HUES48 (cell line): ENCODE results near the gene PRF1.

Experiments used
- H3K27ac ChIP-seq: one replicate; pipeline ENCODE4 v1.7.0; 2013; ENCODE audit warnings: low read depth, low read length, inconsistent platforms
- H3K27me3 ChIP-seq: 2 replicates; pipeline ENCODE4 v1.6.1; 2013; ENCODE audit warnings: mild to moderate bottlenecking, low read length; ENCODE audit not compliant: control insufficient read depth, insufficient read depth
- H3K36me3 ChIP-seq: 2 replicates; pipeline ENCODE4 v1.6.1; 2013; ENCODE audit warnings: low read length; ENCODE audit not compliant: control insufficient read depth, insufficient read depth
- H3K4me1 ChIP-seq: 2 replicates; pipeline ENCODE4 v1.6.1; 2013; ENCODE audit warnings: mild to moderate bottlenecking, low read length; ENCODE audit not compliant: control insufficient read depth, insufficient read depth
- H3K4me3 ChIP-seq: 2 replicates; pipeline ENCODE4 v1.5.1; 2013; ENCODE audit warnings: mild to moderate bottlenecking, low read depth, low read length
- H3K9ac ChIP-seq: 2 replicates; pipeline ENCODE4 v1.6.1; 2013; ENCODE audit warnings: mild to moderate bottlenecking, low read depth, low read length, moderate library complexity
- H3K9me3 ChIP-seq: 2 replicates; pipeline ENCODE4 v1.6.1; 2013; ENCODE audit warnings: low read length; ENCODE audit not compliant: control insufficient read depth, insufficient read depth

Gene PRF1

GRCh38 chr10:70564901-70565351 is 37.6 kb downstream of the PRF1 start:
- Histone ChIP-seq H3K4me3 (no peak overlapping the region), H3K27ac (no peak overlapping the region), H3K36me3 (no peaks in the 10 kb centered on the region), H3K9me3 (no peaks in the 10 kb centered on the region), H3K9ac (no peak overlapping the region), H3K27me3 (no peaks in the 10 kb centered on the region), H3K4me1 (no peaks in the 10 kb centered on the region)

- Histone ChIP-seq H3K9me3 (no peaks in the 10 kb centered on the region), H3K36me3 (no peaks in the 10 kb centered on the region), H3K4me1 (no peaks in the 10 kb centered on the region), H3K27me3 (no peaks in the 10 kb centered on the region), H3K9ac (no peak overlapping the region), H3K4me3 (no peak overlapping the region), H3K27ac (no peak overlapping the region)
Observed at GRCh38 chr10:70564113-70564725, 38.3 kb downstream of the PRF1 start.

DNA sequence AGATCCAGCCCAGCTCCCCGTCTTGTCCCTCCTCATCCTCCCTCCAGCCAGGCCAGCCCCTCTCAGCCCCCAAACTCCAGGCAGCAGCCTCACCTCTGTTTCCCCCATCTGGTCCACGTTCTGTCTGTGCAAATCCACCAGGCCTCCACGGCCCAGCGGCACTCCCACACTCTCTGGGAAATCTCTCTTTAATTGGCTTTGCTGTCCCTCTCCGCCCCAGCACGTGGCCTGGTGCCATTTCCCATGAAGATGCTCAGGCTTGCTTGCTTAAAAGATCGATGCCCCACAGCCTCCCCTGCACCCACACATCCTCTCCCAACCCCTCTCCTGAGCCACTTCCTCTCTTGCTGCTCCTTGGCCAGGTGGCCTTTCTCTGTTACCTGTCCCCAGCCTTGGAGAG is 39.3 kb downstream of the PRF1 start:
- H3K36me3 ChIP-seq: no peaks in the 10 kb centered on the region
- H3K4me3 ChIP-seq: no peak overlapping the region
- H3K9me3 ChIP-seq: no peaks in the 10 kb centered on the region
- H3K27me3 ChIP-seq: no peaks in the 10 kb centered on the region
- peaks cover 4% of the 10 kb centered on the region; the same call in 1 of the 2 replicates for H3K4me1 ChIP-seq
- no peak overlapping the region for H3K9ac ChIP-seq
- H3K27ac ChIP-seq: no peak overlapping the region

DNA sequence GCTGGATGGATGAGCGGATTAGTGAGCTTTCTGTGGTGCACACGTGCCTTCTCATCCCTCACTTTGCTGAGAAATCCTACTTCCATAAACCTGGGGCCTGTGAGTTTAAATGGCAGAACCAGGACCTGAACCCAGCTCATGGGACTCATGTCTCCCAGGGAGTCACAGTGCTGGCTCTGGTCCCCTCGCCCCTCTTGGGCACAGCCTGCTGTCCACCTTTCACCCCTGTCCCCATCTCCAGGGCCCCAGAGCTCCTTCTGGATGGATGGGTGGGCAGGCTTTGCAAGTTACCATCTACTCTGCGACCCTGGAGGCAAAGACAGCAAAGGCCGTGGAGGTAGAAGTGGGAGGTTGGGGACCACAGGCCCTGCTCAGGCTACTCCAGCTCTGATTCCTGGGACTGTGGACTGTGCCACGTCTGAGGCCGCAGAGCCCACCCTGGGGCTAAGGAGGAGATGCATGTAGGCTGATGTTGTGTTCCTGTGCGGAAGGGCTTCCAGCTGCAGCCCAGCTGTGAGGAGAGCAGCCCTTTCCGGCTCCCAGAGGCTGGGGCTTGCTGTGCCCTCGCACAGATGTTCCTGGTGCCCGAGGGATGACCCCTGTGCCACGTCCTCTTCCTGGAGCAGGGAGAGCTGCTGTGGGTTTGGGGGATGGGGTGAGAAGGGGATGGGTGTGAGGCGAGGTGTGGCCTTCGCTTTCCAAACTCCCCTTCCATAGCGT is 40.3 kb downstream of the PRF1 start:
- Histone ChIP-seq H3K4me1 (peaks cover 4% of the 10 kb centered on the region; the same call in 1 of the 2 replicates), H3K27me3 (no peaks in the 10 kb centered on the region), H3K36me3 (no peaks in the 10 kb centered on the region), H3K27ac (no peak overlapping the region), H3K9ac (no peak overlapping the region), H3K4me3 (no peak overlapping the region), H3K9me3 (no peaks in the 10 kb centered on the region)

- Histone ChIP-seq H3K36me3 (no peaks in the 10 kb centered on the region), H3K9me3 (no peaks in the 10 kb centered on the region), H3K27ac (no peak overlapping the region), H3K4me3 (no peak overlapping the region), H3K9ac (no peak overlapping the region), H3K27me3 (no peaks in the 10 kb centered on the region), H3K4me1 (peaks cover 4% of the 10 kb centered on the region; the same call in 1 of the 2 replicates)
Observed at GRCh38 chr10:70561558-70561957, 41.0 kb downstream of the PRF1 start.

DNA sequence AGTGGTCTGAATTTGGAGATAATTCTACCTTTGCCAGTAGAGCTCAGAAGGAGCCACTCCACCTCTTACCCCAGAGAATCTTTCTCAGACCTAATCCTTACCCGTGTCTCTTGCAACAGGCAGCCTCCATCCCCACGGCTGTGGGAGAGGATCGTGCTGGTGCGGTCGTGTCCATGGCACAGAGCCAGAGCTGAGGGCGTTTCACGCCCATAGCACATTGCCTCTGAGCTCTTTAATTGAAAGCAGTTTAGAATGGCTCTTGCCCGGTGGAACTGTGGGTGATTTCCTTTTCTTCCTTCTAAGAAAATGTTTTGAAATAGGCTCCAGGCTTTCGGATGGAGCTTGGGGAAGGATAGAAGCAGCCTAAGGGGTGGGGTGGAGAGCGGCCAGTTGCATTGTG is 41.5 kb downstream of the PRF1 start:
- Histone ChIP-seq H3K36me3 (no peaks in the 10 kb centered on the region), H3K4me3 (no peak overlapping the region), H3K9me3 (no peaks in the 10 kb centered on the region), H3K4me1 (peaks cover 4% of the 10 kb centered on the region; the same call in 1 of the 2 replicates), H3K9ac (no peak overlapping the region), H3K27ac (no peak overlapping the region), H3K27me3 (no peaks in the 10 kb centered on the region)

DNA sequence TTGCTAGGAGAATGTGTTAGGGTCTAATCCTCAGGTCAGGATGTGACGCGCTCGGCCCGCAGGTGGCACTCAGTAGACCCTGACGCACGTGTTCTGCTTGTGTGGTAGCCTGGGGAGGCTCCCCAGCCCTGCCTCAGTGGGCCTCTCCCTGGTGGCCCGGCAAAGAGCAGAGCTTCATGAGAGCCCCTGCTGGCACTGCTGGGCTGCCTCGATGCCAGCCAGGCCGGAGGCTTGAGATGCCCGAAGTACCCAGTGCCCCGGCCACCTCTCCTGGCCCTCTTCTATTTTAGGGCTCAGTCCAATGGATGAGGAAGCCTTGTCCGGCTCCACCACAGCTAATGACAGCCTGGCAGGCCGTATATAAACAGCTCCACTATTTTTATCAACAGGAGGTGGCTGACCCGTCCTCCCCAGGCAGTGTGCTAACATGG is 42.0 kb downstream of the PRF1 start:
- Histone ChIP-seq H3K4me1 (peaks cover 4% of the 10 kb centered on the region; the same call in 1 of the 2 replicates), H3K9ac (no peak overlapping the region), H3K36me3 (no peaks in the 10 kb centered on the region), H3K4me3 (no peak overlapping the region), H3K27ac (no peak overlapping the region), H3K9me3 (no peaks in the 10 kb centered on the region), H3K27me3 (no peaks in the 10 kb centered on the region)

- no peaks in the 10 kb centered on the region for H3K36me3 ChIP-seq
- H3K27me3 ChIP-seq: no peaks in the 10 kb centered on the region
- no peaks in the 10 kb centered on the region for H3K9me3 ChIP-seq
- no peak overlapping the region for H3K9ac ChIP-seq
- no peak overlapping the region for H3K4me3 ChIP-seq
- peaks cover 4% of the 10 kb centered on the region; the same call in 1 of the 2 replicates for H3K4me1 ChIP-seq
- H3K27ac ChIP-seq: no peak overlapping the region
Observed at GRCh38 chr10:70559861-70560260, 42.7 kb downstream of the PRF1 start.

DNA sequence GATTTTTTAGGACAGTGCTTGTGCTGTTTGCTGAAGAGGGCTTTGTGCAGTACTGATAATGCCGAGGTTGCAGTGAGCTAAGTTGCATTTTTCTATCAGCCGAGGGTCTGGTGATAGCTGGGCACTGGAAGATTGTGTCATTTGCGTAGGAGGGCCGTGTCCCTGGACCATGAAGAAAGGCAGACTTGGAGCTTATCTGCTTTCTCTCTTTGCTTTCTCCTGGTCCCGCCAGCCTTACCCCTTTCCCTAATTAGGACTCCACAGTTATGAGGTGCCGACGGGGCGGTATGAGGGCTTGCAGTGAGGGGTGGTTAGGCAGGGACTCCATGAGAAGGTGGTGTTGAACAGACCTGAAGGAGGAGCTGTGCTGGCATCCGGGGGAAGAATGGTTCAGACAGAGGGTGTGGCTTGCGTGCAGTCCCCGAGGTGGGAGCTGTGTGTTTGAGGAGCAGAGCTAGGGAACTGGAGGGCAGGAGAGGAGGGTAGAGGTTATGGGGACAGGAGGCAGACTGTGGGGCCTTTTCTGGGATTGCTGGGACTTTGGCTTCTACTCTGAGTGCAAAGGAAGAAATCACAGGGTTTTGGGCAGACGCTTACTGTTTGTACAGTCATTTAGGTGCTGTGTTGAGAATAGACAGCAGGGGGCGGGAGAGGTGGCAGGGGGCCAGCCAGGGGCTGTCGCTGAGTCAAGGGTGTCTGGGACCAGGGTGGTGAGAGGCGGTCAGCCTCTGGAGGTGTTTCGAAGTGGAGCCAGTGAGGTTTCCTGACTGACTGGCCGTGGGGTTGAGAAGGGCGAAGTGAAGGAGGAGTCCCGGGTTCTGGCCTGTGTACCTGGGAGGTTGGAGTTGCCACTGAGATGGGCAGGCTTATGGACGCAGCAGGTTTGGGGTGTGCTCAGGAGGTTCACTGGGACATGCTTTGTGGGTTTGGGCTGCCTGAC is 43.4 kb downstream of the PRF1 start:
- peaks cover 4% of the 10 kb centered on the region; the same call in 1 of the 2 replicates for H3K4me1 ChIP-seq
- no peaks in the 10 kb centered on the region for H3K36me3 ChIP-seq
- no peak overlapping the region for H3K27ac ChIP-seq
- no peak overlapping the region for H3K4me3 ChIP-seq
- H3K9ac ChIP-seq: no peak overlapping the region
- no peaks in the 10 kb centered on the region for H3K27me3 ChIP-seq
- H3K9me3 ChIP-seq: no peaks in the 10 kb centered on the region

DNA sequence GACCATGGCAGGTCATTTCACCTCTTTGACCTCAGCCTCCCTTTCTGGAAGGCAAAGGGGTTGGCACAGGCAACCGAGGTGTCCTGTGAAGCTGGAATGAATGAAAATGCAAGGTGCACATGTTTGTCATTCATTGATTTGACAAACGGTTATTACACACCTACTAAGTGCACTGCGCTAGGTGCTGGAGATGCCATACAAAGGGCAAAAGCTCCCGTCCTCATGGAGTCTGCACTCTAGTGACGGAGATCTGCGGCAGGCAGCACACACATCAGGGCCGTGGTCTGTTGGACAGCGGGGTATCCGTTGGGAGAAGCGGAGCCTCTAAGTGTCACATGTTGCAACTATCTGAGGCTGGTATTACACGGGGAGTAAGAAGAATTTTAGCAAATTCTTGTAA is 44.2 kb downstream of the PRF1 start:
- Histone ChIP-seq H3K4me1 (peaks cover 4% of the 10 kb centered on the region; the same call in 1 of the 2 replicates), H3K4me3 (no peak overlapping the region), H3K9me3 (no peaks in the 10 kb centered on the region), H3K27me3 (no peaks in the 10 kb centered on the region), H3K9ac (no peak overlapping the region), H3K36me3 (peaks cover 5% of the 10 kb centered on the region; the same call in 1 of the 2 replicates), H3K27ac (no peak overlapping the region)
